Measurements from ENCODE around the gene ARPC1A. TPM values are rescaled to one million over a fixed set of nuclear protein-coding genes. Genes with fewer than 3 reads are reported as not detected.
A peak's percentile ranks its signal among the peaks of the same experiment; 100 is the strongest.

The ARPC1A gene
- total and polyA plus RNA-seq, 2 of the 8 experiments (the other 6 are each of a cell fraction or from before 2014, with no cell fraction given): 123 to 155 TPM

DNA sequence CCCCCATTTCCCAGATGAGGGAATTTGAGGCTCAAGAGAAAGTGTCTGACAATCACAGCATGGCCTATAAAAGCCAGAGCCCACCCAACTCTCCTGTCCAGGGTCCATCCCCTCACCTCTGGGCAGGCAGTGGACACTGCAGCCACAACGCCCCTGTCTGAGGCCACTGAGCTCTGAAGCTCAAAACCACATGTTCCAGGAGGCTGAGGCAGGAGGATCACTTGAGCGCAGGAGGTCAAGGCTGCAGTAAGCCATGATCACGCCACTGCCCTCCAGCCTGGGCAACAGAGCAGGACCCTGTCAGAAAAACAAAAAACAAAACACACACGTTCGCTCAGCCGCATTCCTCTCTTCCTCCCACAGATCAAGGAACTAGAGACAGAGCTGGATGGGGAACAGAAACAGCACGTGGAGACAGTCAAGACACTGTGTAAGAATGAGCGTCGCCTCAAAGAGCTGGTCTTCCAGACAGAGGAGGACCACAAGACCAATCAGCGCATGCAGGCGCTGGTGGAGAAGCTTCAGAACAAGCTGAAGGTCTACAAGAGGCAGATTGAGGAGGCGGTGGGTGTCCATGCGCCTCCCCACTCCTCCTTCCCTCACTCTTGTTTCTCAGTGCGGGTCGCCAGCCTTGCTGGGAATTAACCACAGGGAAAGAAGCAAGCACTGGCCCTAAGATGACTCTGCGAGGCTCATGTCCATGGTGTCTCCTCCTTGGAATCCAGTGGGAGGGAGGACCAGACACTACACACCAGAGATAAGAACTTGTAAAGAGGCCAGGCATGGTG is 20.0 kb upstream of the ARPC1A start:
- no peak overlapping the region for H4K91ac ChIP-seq (replicated peaks; ENCODE audit: insufficient read length, low read length)
- no peak overlapping the region for H3K27ac ChIP-seq (ENCODE audit: low read depth, low read length)
- H4K20me1 ChIP-seq (replicated peaks in 1 of 2; ENCODE audit: control insufficient read depth in 1 of 2, insufficient read depth in 2 of 2, low read length in 2 of 2): no peaks in the 10 kb centered on the region
- H2BK5ac ChIP-seq (ENCODE audit: low read depth, low read length): no peak overlapping the region
- H3K4ac ChIP-seq (replicated peaks; ENCODE audit: insufficient read length, low read depth, low read length): no peak overlapping the region
- H2AFZ ChIP-seq (ENCODE audit: low read length): no peak overlapping the region
- H3K27me3 ChIP-seq (replicated peaks in 1 of 4; ENCODE audit: control insufficient read depth in 3 of 4, extremely low read depth in 1 of 4, insufficient read depth in 3 of 4, low read length in 3 of 4): no peaks in the 10 kb centered on the region
- H4K8ac ChIP-seq (ENCODE audit: extremely low read depth, insufficient read depth, low read length): no peak overlapping the region
- no peaks in the 10 kb centered on the region; a peak in 1 of 7 replicates for H3K4me1 ChIP-seq (replicated peaks in 1 of 4; ENCODE audit: control insufficient read depth in 3 of 4, insufficient read depth in 4 of 4, low read length in 3 of 4)
- no peak for DNase-seq (ENCODE audit: low read depth in 1 of 2, low spot score in 2 of 2)
- H3K4me2 ChIP-seq (ENCODE audit: insufficient read depth in 1 of 2, low read depth in 2 of 2, low read length in 2 of 2): no peak overlapping the region
- H2BK20ac ChIP-seq (ENCODE audit: low read length): no peak overlapping the region
- ChIA-PET CTCF (ENCODE audit: partially characterized antibody) (interaction anchor here (0.6 to 2.9 kb wide), 9 partner anchors 8 to 269 kb away, joined by 3 to 11 read pairs (median 4); no protein-coding TSS in a partner anchor), POLR2A (ENCODE audit: partially characterized antibody) (interaction anchor here (0.6 to 2.1 kb wide), 2 partner anchors 15 to 163 kb away, joined by 3 to 7 read pairs; no protein-coding TSS in a partner anchor)
- H3K23me2 ChIP-seq (ENCODE audit: low read depth, low read length): no peaks in the 10 kb centered on the region; the same call in 1 of the 2 replicates
- no peak overlapping the region for H4K5ac ChIP-seq (ENCODE audit: insufficient read length, low read depth, low read length)
- H3K4me3 ChIP-seq (ENCODE audit: extremely low read depth in 1 of 4, insufficient read depth in 2 of 4, low read depth in 3 of 4, low read length in 4 of 4): no peak overlapping the region
- no peak overlapping the region for H2BK15ac ChIP-seq (ENCODE audit: low read length)
- FAIRE-seq: no peak
- H3K23ac ChIP-seq (ENCODE audit: insufficient read length): no peak overlapping the region
- H2BK120ac ChIP-seq (replicated peaks; ENCODE audit: low read depth, low read length): no peak overlapping the region
- 85% methylated on average over 16 of the region's 16 CpGs; no CpG with 5 or more reads in 1 of the 2 experiments for WGBS, 2 experiments (ENCODE audit: extremely low coverage in 1 of 2, insufficient coverage in 1 of 2, insufficient read length in 1 of 2, insufficient replicate concordance in 2 of 2, low coverage in 1 of 2, low lambda C conversion rate in 2 of 2, missing lambda C conversion rate in 1 of 2)
- no peak overlapping the region for H3K56ac ChIP-seq (replicated peaks; ENCODE audit: insufficient read length, low read depth, low read length)
- no peak overlapping the region; the same call in 1 of the 2 replicates for H3K18ac ChIP-seq (ENCODE audit: extremely low read depth, low read length)
- 0 out of 2 replicates have a peak overlapping the region, but pooled peaks have one; percentile 13 for H2AK5ac ChIP-seq (ENCODE audit: low read depth, low read length)
- H3K79me2 ChIP-seq (ENCODE audit: control insufficient read depth in 1 of 2, insufficient read depth in 2 of 2, low read length in 2 of 2): no peaks in the 10 kb centered on the region
- H3K14ac ChIP-seq (ENCODE audit: insufficient read length): no peak overlapping the region
- H3K9me3 ChIP-seq (ENCODE audit: insufficient read depth in 2 of 2, low read depth in 1 of 2, low read length in 1 of 2): 0 out of 4 replicates have a peak, but pooled peaks cover 0 to 3% of the 10 kb centered on the region in 2 experiments
- H3K79me1 ChIP-seq (ENCODE audit: low read depth, low read length): 0 out of 2 replicates have a peak, but pooled peaks cover 2% of the 10 kb centered on the region
- no peak overlapping the region for H2BK12ac ChIP-seq (ENCODE audit: low read depth, low read length)
- H3K9ac ChIP-seq (replicated peaks in 1 of 4; ENCODE audit: extremely low read depth in 1 of 4, low read depth in 3 of 4, low read length in 3 of 4): no peak overlapping the region
- H3K36me3 ChIP-seq (ENCODE audit: control insufficient read depth in 2 of 4, insufficient read depth in 4 of 4, low read length in 3 of 4): no peaks in the 10 kb centered on the region
- TF ChIP-seq NRF1 (IDR thresholded peaks at IDR 0.05; ENCODE audit: low read depth, low read length) (no peak), CHD1 (IDR thresholded peaks at IDR 0.05; ENCODE audit: low read depth, low read length) (no peak), PHF8 (conservative IDR thresholded peaks at IDR 0.05; ENCODE audit: low read depth, low read length) (no peak), SAP30 (IDR thresholded peaks at IDR 0.05; ENCODE audit: insufficient read depth, insufficient replicate concordance, low read length) (no peak), SUZ12 (IDR thresholded peaks at IDR 0.05; ENCODE audit: low read length) (no peak), TBP (IDR thresholded peaks at IDR 0.05; ENCODE audit: low read depth, low read length) (no peak), FOSL1 (IDR thresholded peaks at IDR 0.05; ENCODE audit: insufficient read depth, low read depth, low read length) (no peak), GTF2F1 (IDR thresholded peaks at IDR 0.05; ENCODE audit: borderline replicate concordance, low read depth, low read length) (no peak), SP2 (IDR thresholded peaks at IDR 0.05; ENCODE audit: low read length) (no peak), NANOG (IDR thresholded peaks at IDR 0.05; ENCODE audit: insufficient read depth, low read depth, low read length, poor library complexity, severe bottlenecking) (no peak), SIX5 (IDR thresholded peaks at IDR 0.05; ENCODE audit: low read depth, low read length) (no peak), TCF12 (IDR thresholded peaks at IDR 0.05; ENCODE audit: low read depth, low read length) (no peak), CEBPB (IDR thresholded peaks at IDR 0.05; ENCODE audit: low read depth, low read length) (no peak)
